Small intestine (tissue), 7 donors: Measurements from ENCODE around the gene KCTD6. TPM values are rescaled to one million over a fixed set of nuclear protein-coding genes. Genes with fewer than 3 reads are reported as not detected.
A peak's percentile ranks its signal among the peaks of the same experiment; 100 is the strongest.

ENCODE experiments used
- DNase-seq, 2 donors: peaks; one replicate each; pipeline versions ENCODE4 v3.0.0 to v3.0.0-alpha.2; 2013
- FAIRE-seq: peaks from 2 replicates; lab custom pipeline; 2012; peaks lifted over from hg19 to GRCh38; lab: Jason Lieb, UNC
- H3K27ac ChIP-seq, 3 donors: one replicate each; pipeline ENCODE4 v1.5.1; 2013; ENCODE audit warnings: low read length in 2 of 3, mild to moderate bottlenecking in 2 of 3, control low read depth in 1 of 3, inconsistent platforms in 1 of 3, low read depth in 1 of 3, moderate library complexity in 1 of 3
- H3K27me3 ChIP-seq, 3 donors: one replicate each; pipeline ENCODE4 v1.6.1; 2013; ENCODE audit warnings: low read length in 3 of 3, inconsistent platforms in 1 of 3; ENCODE audit not compliant: control insufficient read depth in 3 of 3, insufficient read depth in 3 of 3
- H3K36me3 ChIP-seq, 3 donors: one replicate each; pipeline ENCODE4 v1.6.1; 2013; ENCODE audit warnings: low read length in 3 of 3, inconsistent platforms in 1 of 3, low read depth in 1 of 3, mild to moderate bottlenecking in 1 of 3, moderate library complexity in 1 of 3; ENCODE audit not compliant: control insufficient read depth in 3 of 3, insufficient read depth in 2 of 3
- H3K4me1 ChIP-seq, 3 donors: one replicate each; pipeline ENCODE4 v1.6.1; 2013; ENCODE audit warnings: low read length in 2 of 3, inconsistent platforms in 1 of 3, low read depth in 1 of 3, mild to moderate bottlenecking in 1 of 3, moderate library complexity in 1 of 3; ENCODE audit not compliant: control insufficient read depth in 3 of 3, insufficient read depth in 2 of 3
- H3K4me3 ChIP-seq, 3 donors: one replicate each; pipeline ENCODE4 v1.5.1; 2013; ENCODE audit warnings: low read length in 3 of 3, control low read depth in 1 of 3, inconsistent platforms in 1 of 3, low read depth in 1 of 3, mild to moderate bottlenecking in 1 of 3, moderate library complexity in 1 of 3
- H3K9me3 ChIP-seq, 2 donors: one replicate each; pipeline ENCODE4 v1.6.1; 2013; ENCODE audit warnings: low read depth in 1 of 2, low read length in 1 of 2; ENCODE audit not compliant: control insufficient read depth in 2 of 2, insufficient read depth in 1 of 2
- WGBS, 3 donors: extraction: QIAGEN DNeasy Blood & Tissue Kit; methylation state at CpG; one replicate each; pipeline ENCODE4 v1.1.7; 2013; 5-methylcytosine and 5-hydroxymethylcytosine counted together
- polyA plus RNA-seq, 4 donors: library from polyadenylated mRNA; stranded (reverse) in 3 of 4; unstranded in 1 of 4; fragments of 200-250 nt in 3 of 4; fragments of 120-200 nt in 1 of 4; gene quantifications; one replicate each; pipeline versions ENCODE4 v1.2.1 to v1.2.3, GENCODE V29; 2013
- donor health status: healthy with polysubstance abuse.
- donor health status: control.
- donor health status: control.
- donor health status: Bipolar disorder and iron deficiency.
- donor health status: healthy.

Gene KCTD6
- polyA plus RNA-seq, 4 donors: 2.4 to 22.6 (median 4.7) TPM

DNA sequence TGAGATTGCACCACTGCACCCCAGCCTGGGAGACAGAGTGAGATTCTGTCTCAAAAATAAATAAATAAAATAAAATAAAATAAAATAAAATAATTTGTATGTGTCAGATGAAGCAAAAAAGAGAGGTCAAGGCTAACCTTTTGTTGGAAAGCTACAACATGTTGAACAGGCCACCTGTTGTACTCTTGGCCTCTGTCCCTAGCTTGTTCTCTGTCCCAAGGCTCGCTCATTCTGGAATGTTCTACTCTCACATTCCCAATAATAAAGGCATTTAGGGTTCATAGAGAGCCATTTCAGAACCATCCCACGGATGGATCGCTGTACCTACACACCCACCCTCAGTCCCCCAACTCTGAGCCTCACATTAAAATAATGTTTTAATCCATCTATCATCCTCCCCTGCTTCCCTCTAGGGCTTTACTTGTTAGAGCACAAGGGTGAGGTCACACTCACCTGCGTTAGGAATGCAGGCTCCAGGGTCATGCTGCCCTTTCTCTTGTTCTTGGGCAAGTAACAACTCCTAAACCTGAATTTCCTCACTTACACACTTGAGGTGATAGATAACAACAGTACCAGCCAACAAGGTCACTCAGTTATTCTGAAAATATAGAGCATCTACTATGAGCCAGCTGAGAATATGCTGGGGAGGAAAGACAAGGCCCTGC lies 24.9 kb upstream of the KCTD6 start:
- WGBS, 3 donors: 89 to 96% (median 96%) methylated on average over 4 of the region's 4 CpGs
- Histone ChIP-seq H3K36me3 (no peaks in the 10 kb centered on the region), H3K27ac (no peak overlapping the region), H3K4me3 (no peak overlapping the region), H3K9me3 (no peaks in the 10 kb centered on the region), H3K27me3 (no peaks in the 10 kb centered on the region), H3K4me1 (peaks cover 2 to 29% (median 8%) of the 10 kb centered on the region in 3 donors)
- DNase-seq: no peak
- no peak for FAIRE-seq

DNA sequence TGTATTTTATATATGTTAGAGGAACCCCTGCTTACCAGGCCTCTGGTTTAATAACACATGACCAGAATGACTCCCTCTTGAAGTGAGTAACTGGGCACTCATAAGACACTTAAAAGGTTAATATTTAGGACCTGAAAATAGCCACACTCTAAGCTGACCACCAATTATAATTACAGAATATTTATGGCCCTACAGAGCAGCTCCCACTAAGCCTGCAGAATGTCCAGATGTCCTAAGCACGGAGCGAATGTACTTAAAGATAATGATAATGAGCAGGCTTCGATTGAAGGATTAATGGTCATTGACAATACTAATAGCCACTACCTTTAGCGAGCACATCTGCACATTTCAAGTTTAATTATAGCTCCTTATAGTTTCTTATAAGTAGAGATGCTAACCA lies 22.8 kb upstream of the KCTD6 start:
- FAIRE-seq (no peak), DNase-seq (no peak)
- no peaks in the 10 kb centered on the region for H3K27me3 ChIP-seq
- no peaks in the 10 kb centered on the region for H3K36me3 ChIP-seq
- H3K4me1 ChIP-seq: peaks cover 2 to 24% (median 10%) of the 10 kb centered on the region in 3 donors
- no peak overlapping the region for H3K27ac ChIP-seq
- H3K4me3 ChIP-seq: no peak overlapping the region
- no peaks in the 10 kb centered on the region for H3K9me3 ChIP-seq
- 84 to 94% (median 93%) methylated on average over 4 of the region's 4 CpGs for WGBS, 3 donors

- FAIRE-seq: no peak
- H3K36me3 ChIP-seq: no peaks in the 10 kb centered on the region
Observed at GRCh38 chr3:58470363-58471024, 21.4 kb upstream of the KCTD6 start.

DNA sequence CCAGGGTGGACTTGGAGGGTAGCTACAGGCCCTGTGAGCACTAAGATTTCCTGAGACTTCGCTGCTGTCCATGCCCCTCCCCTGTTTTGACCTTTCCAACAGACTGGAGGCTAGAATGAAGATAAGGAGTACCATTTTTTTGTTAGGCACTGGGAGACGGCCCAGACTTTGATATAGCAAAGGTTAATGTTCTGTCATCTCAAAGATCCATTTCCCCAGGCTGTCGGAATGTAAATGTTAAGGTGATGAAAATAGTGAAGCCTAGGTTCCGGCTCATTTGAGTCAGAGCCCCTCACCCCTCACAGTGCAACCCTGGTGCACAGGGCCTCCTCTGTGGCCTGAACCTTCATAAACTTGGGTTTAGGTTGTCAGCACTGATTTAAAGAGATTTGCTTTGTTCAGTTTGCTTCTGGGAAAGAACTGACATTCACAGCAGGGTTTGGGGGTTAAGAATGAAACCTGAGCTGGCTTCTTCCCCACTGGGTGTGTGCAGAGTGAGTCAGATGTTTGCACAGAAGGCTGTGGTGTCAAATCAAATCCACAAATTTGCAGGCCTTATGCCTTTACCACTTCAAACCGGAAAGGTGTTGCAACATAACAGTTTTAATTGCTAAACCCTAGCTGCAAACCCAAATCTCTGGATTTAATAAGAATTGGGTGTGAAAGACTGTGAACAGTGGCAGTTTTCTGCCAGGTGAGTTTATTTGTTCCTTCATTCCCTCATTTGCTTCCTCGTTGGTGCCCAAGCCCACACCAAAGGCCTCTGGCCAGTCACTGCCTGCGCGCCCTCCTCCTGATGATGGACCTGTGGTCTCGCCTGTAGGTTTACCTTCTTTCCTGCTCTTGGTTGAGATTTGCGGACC lies 20.6 kb upstream of the KCTD6 start:
- Histone ChIP-seq H3K9me3 (no peaks in the 10 kb centered on the region), H3K27me3 (no peaks in the 10 kb centered on the region), H3K27ac (peak overlapping the region; percentile 53 to 64 (median 54)), H3K36me3 (no peaks in the 10 kb centered on the region), H3K4me3 (no peak overlapping the region), H3K4me1 (peaks cover 2 to 24% (median 10%) of the 10 kb centered on the region in 3 donors)
- DNase-seq (peak; percentile 68 to 80), FAIRE-seq (no peak)
- WGBS, 3 donors: 41 to 52% (median 43%) methylated on average over 10 of the region's 10 CpGs

More at GRCh38 chr3:58470363-58471024, 21.4 kb upstream of the KCTD6 start:
- H3K9me3 ChIP-seq: no peaks in the 10 kb centered on the region
- WGBS, 3 donors: 51 to 76% (median 66%) methylated on average over 12 of the region's 12 CpGs
- H3K27ac ChIP-seq: peak overlapping the region in 2 of 3 donors; percentile 53 to 64
- no peak for DNase-seq
- H3K4me1 ChIP-seq: peaks cover 2 to 24% (median 10%) of the 10 kb centered on the region in 3 donors
- no peak overlapping the region for H3K4me3 ChIP-seq
- H3K27me3 ChIP-seq: no peaks in the 10 kb centered on the region

DNA sequence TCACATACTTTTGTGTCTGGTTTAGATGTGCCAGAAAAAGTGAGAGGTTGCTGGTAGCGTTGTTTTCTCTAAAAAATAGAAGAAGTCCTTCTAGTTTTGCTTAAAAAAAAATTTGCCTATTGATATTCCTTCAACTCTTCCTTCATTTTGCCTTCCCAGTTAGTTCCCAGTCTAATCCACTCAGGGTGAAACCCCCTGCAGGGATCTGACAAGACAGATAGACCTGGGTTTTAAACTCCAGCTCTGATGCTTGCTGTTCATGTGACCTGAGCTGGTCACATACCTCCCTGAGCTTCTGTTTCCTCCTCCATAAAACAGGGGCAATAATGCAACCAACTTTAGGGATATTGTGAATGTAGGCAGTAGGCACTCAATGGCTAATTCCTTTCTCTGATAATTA lies 18.6 kb upstream of the KCTD6 start:
- no peak overlapping the region for H3K4me3 ChIP-seq
- FAIRE-seq (no peak), DNase-seq (no peak)
- no peaks in the 10 kb centered on the region for H3K27me3 ChIP-seq
- H3K4me1 ChIP-seq: peaks cover 2 to 24% (median 10%) of the 10 kb centered on the region in 3 donors
- H3K36me3 ChIP-seq: no peaks in the 10 kb centered on the region
- no peak overlapping the region for H3K27ac ChIP-seq
- H3K9me3 ChIP-seq: no peaks in the 10 kb centered on the region
- 85 to 100% (median 92%) methylated on average over 1 of the region's 1 CpG for WGBS, 3 donors

DNA sequence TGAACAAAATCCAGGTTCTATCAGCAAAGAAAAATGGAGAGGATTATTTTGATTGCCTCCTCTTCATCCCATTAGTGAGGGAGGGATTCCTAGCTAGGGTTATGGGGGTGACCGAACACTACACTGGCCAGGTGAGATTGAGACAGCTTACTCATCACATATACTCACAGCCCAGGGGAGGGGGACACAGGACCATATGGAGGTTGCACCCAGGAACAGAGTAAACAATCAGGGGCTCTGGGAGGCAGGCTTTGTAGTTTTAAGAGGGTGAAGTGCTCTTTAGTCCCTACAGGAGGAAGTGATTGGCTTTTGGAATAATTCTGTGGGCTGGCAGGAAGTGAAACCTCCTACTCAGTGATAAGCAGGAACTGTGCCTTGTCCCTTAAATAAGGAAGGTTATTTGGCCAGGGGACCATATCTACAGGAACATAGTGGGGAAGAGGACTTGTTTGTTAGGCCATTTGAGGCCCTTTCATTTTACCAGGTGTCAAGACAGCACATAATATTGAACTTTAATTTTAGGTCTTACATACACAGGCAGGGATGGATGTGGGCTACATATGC lies 17.5 kb upstream of the KCTD6 start:
- H3K4me1 ChIP-seq: peaks cover 2 to 24% (median 10%) of the 10 kb centered on the region in 3 donors
- WGBS, 3 donors: 90 to 96% (median 94%) methylated on average over 1 of the region's 1 CpG
- H3K27ac ChIP-seq: no peak overlapping the region
- H3K9me3 ChIP-seq: no peaks in the 10 kb centered on the region
- DNase-seq: no peak
- no peaks in the 10 kb centered on the region for H3K36me3 ChIP-seq
- H3K4me3 ChIP-seq: no peak overlapping the region
- FAIRE-seq: no peak
- no peaks in the 10 kb centered on the region for H3K27me3 ChIP-seq

- H3K9me3 ChIP-seq: peaks cover 0 to under 1% of the 10 kb centered on the region in 2 donors
- H3K4me1 ChIP-seq: peaks cover 2 to 21% (median 10%) of the 10 kb centered on the region in 3 donors
- no peaks in the 10 kb centered on the region for H3K27me3 ChIP-seq
- no peak overlapping the region for H3K4me3 ChIP-seq
- DNase-seq: no peak
- no peaks in the 10 kb centered on the region for H3K36me3 ChIP-seq
- no peak overlapping the region for H3K27ac ChIP-seq
- 66 to 82% (median 78%) methylated on average over 3 of the region's 3 CpGs for WGBS, 3 donors
- no peak for FAIRE-seq
Observed at GRCh38 chr3:58474967-58475578, 16.8 kb upstream of the KCTD6 start.
